Neuronal stem cell (in vitro differentiated cells): Measurements from ENCODE around the gene KLHL21.

Experiments
- DNase-seq: peaks from one replicate; pipeline ENCODE4 v3.0.0-alpha.2; 2013; ENCODE audit warnings: low spot score
- H2AFZ ChIP-seq: one replicate; pipeline ENCODE4 v1.6.1; 2013; ENCODE audit warnings: mild to moderate bottlenecking, low read length, inconsistent platforms
- H2AK5ac ChIP-seq: 2 replicates; pipeline ENCODE4 v1.6.1; 2013; ENCODE audit warnings: low read depth, mild to moderate bottlenecking, inconsistent platforms, low read length, moderate library complexity, mixed read lengths
- H2BK120ac ChIP-seq: 2 replicates; pipeline ENCODE4 v1.6.1; 2013; ENCODE audit warnings: low read depth, mild to moderate bottlenecking, inconsistent platforms, low read length, moderate library complexity, mixed read lengths
- H2BK12ac ChIP-seq: one replicate; pipeline ENCODE4 v1.6.1; 2013; ENCODE audit warnings: low read length, inconsistent platforms
- H2BK15ac ChIP-seq: 2 replicates; pipeline ENCODE4 v1.6.1; 2013; ENCODE audit warnings: mild to moderate bottlenecking, low read length, inconsistent platforms, mixed read lengths
- H2BK5ac ChIP-seq: one replicate; pipeline ENCODE4 v1.6.1; 2013; ENCODE audit warnings: inconsistent platforms, mild to moderate bottlenecking, low read length, moderate library complexity
- H3K14ac ChIP-seq: one replicate; pipeline ENCODE4 v1.6.1; 2013; ENCODE audit warnings: low read length, inconsistent platforms
- H3K18ac ChIP-seq: 2 replicates; pipeline ENCODE4 v1.6.1; 2013; ENCODE audit warnings: low read length, inconsistent platforms
- H3K23ac ChIP-seq: 2 replicates; pipeline ENCODE4 v1.6.1; 2013; ENCODE audit warnings: low read depth, mild to moderate bottlenecking, mixed read lengths, low read length, inconsistent platforms; ENCODE audit not compliant: poor library complexity
- H3K27ac ChIP-seq: replicated peaks from 3 replicates; pipeline ENCODE4 v1.5.1; 2013; ENCODE audit warnings: low read length, inconsistent platforms
- H3K27me3 ChIP-seq, 3 experiments: 2 replicates each; pipeline ENCODE4 v1.6.1; 2013; ENCODE audit warnings: low read length in 3 of 3, mild to moderate bottlenecking in 2 of 3, inconsistent platforms in 1 of 3, low read depth in 1 of 3, mixed read lengths in 1 of 3, moderate library complexity in 1 of 3; ENCODE audit not compliant: control insufficient read depth in 3 of 3, insufficient read depth in 3 of 3
- H3K36me3 ChIP-seq, 2 donors: replicated peaks in 1 of 2; 2 replicates each; pipeline ENCODE4 v1.6.1; 2013; ENCODE audit warnings: low read length in 2 of 2; ENCODE audit not compliant: control insufficient read depth in 2 of 2, insufficient read depth in 2 of 2
- H3K4ac ChIP-seq: 2 replicates; pipeline ENCODE4 v1.6.1; 2013; ENCODE audit warnings: inconsistent platforms, mild to moderate bottlenecking, low read length, moderate library complexity
- H3K4me1 ChIP-seq, 2 donors: 1 replicate in 1 of 2; 2 replicates in 1 of 2; pipeline ENCODE4 v1.6.1; 2013; ENCODE audit warnings: low read length in 2 of 2, low read depth in 1 of 2; ENCODE audit not compliant: control insufficient read depth in 2 of 2, insufficient read depth in 1 of 2
- H3K4me2 ChIP-seq: one replicate; pipeline ENCODE4 v1.6.1; 2013; ENCODE audit warnings: mild to moderate bottlenecking, low read length, inconsistent platforms; ENCODE audit not compliant: insufficient read depth, poor library complexity, severe bottlenecking
- H3K4me3 ChIP-seq, 2 donors: 2 replicates each; pipeline ENCODE4 v1.5.1; 2013; ENCODE audit warnings: low read length in 2 of 2, mild to moderate bottlenecking in 2 of 2, inconsistent platforms in 1 of 2, moderate library complexity in 1 of 2
- H3K79me1 ChIP-seq: one replicate; pipeline ENCODE4 v1.6.1; 2013; ENCODE audit warnings: low read depth, mild to moderate bottlenecking, inconsistent platforms, low read length, moderate library complexity
- H3K9ac ChIP-seq: one replicate; pipeline ENCODE4 v1.6.1; 2013; ENCODE audit warnings: mild to moderate bottlenecking, low read depth, low read length, inconsistent platforms; ENCODE audit not compliant: poor library complexity
- H3K9me3 ChIP-seq, 2 donors: replicated peaks in 1 of 2; 2 replicates each; pipeline versions ENCODE3 to v1.6.1; 2013; ENCODE audit warnings: low read length in 2 of 2, mild to moderate bottlenecking in 2 of 2, inconsistent platforms in 1 of 2, low read depth in 1 of 2, mixed read lengths in 1 of 2, moderate library complexity in 1 of 2; ENCODE audit not compliant: control insufficient read depth in 2 of 2, insufficient read depth in 1 of 2
- H4K8ac ChIP-seq: one replicate; pipeline ENCODE4 v1.6.1; 2013; ENCODE audit warnings: low read depth, mild to moderate bottlenecking, inconsistent platforms, low read length, moderate library complexity
- H4K91ac ChIP-seq: one replicate; pipeline ENCODE4 v1.6.1; 2013; ENCODE audit warnings: low read length, low read depth, mild to moderate bottlenecking, inconsistent platforms; ENCODE audit not compliant: poor library complexity
- WGBS, 2 donors: extraction: QIAGEN DNeasy Blood & Tissue Kit; methylation state at CpG; one replicate each; pipeline ENCODE4 v1.1.7; 2013; ENCODE audit warnings: missing lambda C conversion rate in 2 of 2, mixed read lengths in 1 of 2; ENCODE audit not compliant: insufficient read length in 2 of 2, insufficient replicate concordance in 1 of 2; ENCODE audit errors: extremely low coverage in 2 of 2; 5-methylcytosine and 5-hydroxymethylcytosine counted together

The KLHL21 gene

GRCh38 chr1:6585081-6585722 is 17.5 kb downstream of the KLHL21 start:
- Histone ChIP-seq H3K27me3 (no peaks in the 10 kb centered on the region), H3K9ac (peak overlapping the region; percentile 60), H3K79me1 (peaks cover 15% of the 10 kb centered on the region), H3K9me3 (no peaks in the 10 kb centered on the region), H3K4me3 (no peak overlapping the region), H2BK120ac (no peak overlapping the region), H2BK15ac (no peak overlapping the region), H3K23ac (no peak overlapping the region), H3K36me3 (peaks cover 29 to 51% of the 10 kb centered on the region in 2 donors), H3K27ac (no peak overlapping the region), H4K8ac (peak overlapping the region; percentile 43), H3K4me1 (peaks cover 7 to 10% of the 10 kb centered on the region in 2 donors), H3K4me2 (no peak overlapping the region), H2AFZ (no peak overlapping the region), H2AK5ac (no peak overlapping the region), H2BK5ac (peak overlapping the region; percentile 24), H3K4ac (no peak overlapping the region), H3K18ac (no peak overlapping the region), H3K14ac (no peak overlapping the region), H2BK12ac (no peak overlapping the region), H4K91ac (no peak overlapping the region)
- WGBS, 2 donors: no CpG with 5 or more reads among the region's 12 CpGs
- DNase-seq: no peak

- peak overlapping the region; percentile 43 for H4K8ac ChIP-seq
- no peaks in the 10 kb centered on the region for H3K27me3 ChIP-seq
- WGBS, 2 donors: no CpG with 5 or more reads among the region's 21 CpGs
- no peak overlapping the region for H2BK5ac ChIP-seq
- no peak overlapping the region for H2BK12ac ChIP-seq
- H3K4me3 ChIP-seq: no peak overlapping the region
- H2BK120ac ChIP-seq: no peak overlapping the region
- H3K4me1 ChIP-seq: peaks cover 9 to 11% of the 10 kb centered on the region in 2 donors
- no peak overlapping the region for H2BK15ac ChIP-seq
- H3K18ac ChIP-seq: no peak overlapping the region
- peak overlapping the region; percentile 53 for H3K4ac ChIP-seq
- peak overlapping the region; percentile 65 for H3K23ac ChIP-seq
- H2AFZ ChIP-seq: no peak overlapping the region
- H3K79me1 ChIP-seq: peaks cover 19% of the 10 kb centered on the region
- DNase-seq: no peak
- H3K4me2 ChIP-seq: no peak overlapping the region
- H3K36me3 ChIP-seq: peaks cover 23 to 43% of the 10 kb centered on the region in 2 donors
- no peak overlapping the region for H2AK5ac ChIP-seq
- no peak overlapping the region for H3K14ac ChIP-seq
- no peak overlapping the region for H3K27ac ChIP-seq
- no peak overlapping the region for H4K91ac ChIP-seq
- no peak overlapping the region for H3K9ac ChIP-seq
- H3K9me3 ChIP-seq: no peaks in the 10 kb centered on the region
Measured at GRCh38 chr1:6584126-6585080, 18.3 kb downstream of the KLHL21 start.

- Histone ChIP-seq H4K8ac (no peak overlapping the region), H3K79me1 (peaks cover 20% of the 10 kb centered on the region), H3K4ac (no peak overlapping the region), H3K36me3 (peaks cover 6 to 23% of the 10 kb centered on the region in 2 donors), H4K91ac (no peak overlapping the region), H2BK5ac (no peak overlapping the region), H3K4me2 (no peak overlapping the region), H2BK120ac (no peak overlapping the region), H3K27me3 (no peaks in the 10 kb centered on the region), H2AK5ac (no peak overlapping the region), H3K4me1 (peaks cover 14 to 27% of the 10 kb centered on the region in 2 donors), H3K14ac (no peak overlapping the region), H3K23ac (no peak overlapping the region), H3K27ac (no peak overlapping the region), H2AFZ (no peak overlapping the region), H3K9ac (no peak overlapping the region), H3K4me3 (no peak overlapping the region), H2BK15ac (no peak overlapping the region), H3K9me3 (no peaks in the 10 kb centered on the region), H3K18ac (no peak overlapping the region), H2BK12ac (no peak overlapping the region)
- no peak for DNase-seq
- no CpG with 5 or more reads among the region's 1 CpG for WGBS, 2 donors
Measured at GRCh38 chr1:6582370-6582769, 20.3 kb downstream of the KLHL21 start.
